IMR-90 (cell line): Measurements from ENCODE around the gene HEXD.

Experiments used
- MAFK ChIP-seq: IDR thresholded peaks from 2 replicates; pipeline ENCODE4 v1.6.1; 2012; ENCODE audit warnings: low read depth, low read length, improper control_type of control experiment
- TF ChIP-seq, protein P1 (sequence below): conservative IDR thresholded peaks from 2 replicates; pipeline ENCODE4 v1.5.1; 2012; ENCODE audit warnings: mild to moderate bottlenecking, low read depth, low read length, improper control_type of control experiment

DNA sequence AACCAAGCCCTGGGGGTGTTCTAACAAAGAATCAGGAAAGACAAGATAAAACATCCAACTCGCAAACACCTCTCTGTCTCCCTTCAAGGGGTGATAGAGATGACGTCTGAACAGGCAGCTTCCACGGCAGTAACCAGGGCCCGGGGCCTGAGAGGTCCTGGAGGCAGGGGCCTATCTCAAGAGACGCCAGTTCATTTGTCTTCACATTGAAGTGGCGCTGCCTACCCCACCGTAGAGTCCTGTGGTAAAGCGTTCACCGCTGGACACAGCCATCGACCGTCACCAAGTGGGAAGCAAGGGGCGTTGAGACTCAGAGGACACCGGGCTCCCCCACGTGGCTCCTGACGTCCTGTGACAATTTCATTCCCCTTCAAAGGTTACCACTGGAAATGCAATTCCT is 25.2 kb upstream of the HEXD start:
- TF ChIP-seq, protein P1, sequence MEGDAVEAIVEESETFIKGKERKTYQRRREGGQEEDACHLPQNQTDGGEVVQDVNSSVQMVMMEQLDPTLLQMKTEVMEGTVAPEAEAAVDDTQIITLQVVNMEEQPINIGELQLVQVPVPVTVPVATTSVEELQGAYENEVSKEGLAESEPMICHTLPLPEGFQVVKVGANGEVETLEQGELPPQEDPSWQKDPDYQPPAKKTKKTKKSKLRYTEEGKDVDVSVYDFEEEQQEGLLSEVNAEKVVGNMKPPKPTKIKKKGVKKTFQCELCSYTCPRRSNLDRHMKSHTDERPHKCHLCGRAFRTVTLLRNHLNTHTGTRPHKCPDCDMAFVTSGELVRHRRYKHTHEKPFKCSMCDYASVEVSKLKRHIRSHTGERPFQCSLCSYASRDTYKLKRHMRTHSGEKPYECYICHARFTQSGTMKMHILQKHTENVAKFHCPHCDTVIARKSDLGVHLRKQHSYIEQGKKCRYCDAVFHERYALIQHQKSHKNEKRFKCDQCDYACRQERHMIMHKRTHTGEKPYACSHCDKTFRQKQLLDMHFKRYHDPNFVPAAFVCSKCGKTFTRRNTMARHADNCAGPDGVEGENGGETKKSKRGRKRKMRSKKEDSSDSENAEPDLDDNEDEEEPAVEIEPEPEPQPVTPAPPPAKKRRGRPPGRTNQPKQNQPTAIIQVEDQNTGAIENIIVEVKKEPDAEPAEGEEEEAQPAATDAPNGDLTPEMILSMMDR: no peak
- TF ChIP-seq MAFK: no peak
